GM11168 (cell line): Measurements from ENCODE around the gene MRPS18A.

Experiments used
- in situ Hi-C: fragments of 300-500 bp; cut with MboI; formaldehyde crosslinking; loops from one replicate; pipeline ENCODE4 v1.12.0; 2022; ENCODE audit warnings: low sequenced_read_pairs; ENCODE audit not compliant: unreplicated experiment

Gene MRPS18A

DNA sequence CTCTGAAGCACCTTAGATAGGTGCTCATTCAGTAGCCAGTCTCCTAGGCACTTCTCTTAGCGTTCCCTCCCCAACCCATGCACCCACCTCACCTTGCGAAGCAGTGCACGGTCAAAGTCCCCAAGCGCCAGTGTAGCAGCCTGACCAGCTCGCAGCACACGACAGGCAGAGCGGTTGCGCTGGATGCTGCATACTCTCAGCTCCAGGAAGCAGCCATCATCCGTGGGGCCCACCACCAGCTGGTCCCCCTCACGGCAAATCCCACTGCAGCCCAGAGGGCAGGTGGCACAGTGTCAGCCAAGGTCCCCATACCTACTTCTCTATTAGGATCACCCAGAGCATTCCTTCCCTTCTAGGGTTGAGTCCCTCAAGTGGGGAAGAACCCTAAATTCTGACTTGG, 65.0 kb downstream of the MRPS18A start:
- in situ Hi-C loops: no loop called here

DNA sequence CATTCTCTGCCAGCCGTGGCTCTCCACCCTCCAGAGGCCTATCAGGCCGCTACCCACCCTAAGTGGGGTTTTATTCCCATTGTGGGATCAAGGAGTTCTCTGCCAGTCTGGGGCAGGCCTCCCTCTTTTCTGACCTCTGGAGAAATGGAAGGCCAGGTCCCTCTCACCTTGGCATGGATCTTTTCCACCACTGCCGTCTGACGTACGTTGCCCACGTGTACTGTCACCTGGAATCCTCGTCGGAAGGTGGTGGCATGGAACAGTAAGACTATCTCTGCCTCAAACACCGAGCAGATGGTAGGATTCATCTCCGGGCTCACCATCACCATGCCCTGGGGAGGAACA, 65.8 kb downstream of the MRPS18A start:
- in situ Hi-C loops: no loop called here
